ENCODE data around the gene TRIM67. TPM values are rescaled to one million over a fixed set of nuclear protein-coding genes. Genes with fewer than 3 reads are reported as not detected.

The TRIM67 gene
- total and polyA plus RNA-seq, 3 donors from 2014 or later, result 0.19 to 0.26 (median 0.24) TPM

DNA sequence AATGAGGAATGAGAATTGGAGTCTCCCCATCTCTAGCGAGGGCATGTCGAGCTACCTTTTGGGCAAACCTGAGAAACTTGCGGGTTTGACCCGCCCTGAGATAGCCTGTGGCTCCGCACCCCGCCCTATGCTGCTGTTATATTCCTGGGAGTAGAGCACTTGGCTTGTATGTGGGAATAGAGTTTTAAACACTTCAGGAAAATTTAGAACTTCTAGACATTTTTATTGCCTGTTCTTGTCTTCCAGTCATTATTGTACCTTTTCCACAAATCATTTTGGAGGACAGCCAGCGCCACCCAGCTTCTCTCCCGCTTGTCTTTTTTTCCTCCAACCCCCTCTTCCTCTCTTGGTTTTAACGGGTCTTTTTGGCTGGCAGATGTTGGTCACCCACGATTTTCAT lies 79.9 kb downstream of the TRIM67 start:
- TF ChIP-seq POLR2A (IDR thresholded peaks at IDR 0.05), result no peak
- no peak for TF ChIP-seq CTCF (IDR thresholded peaks at IDR 0.05)
- Histone ChIP-seq H3K9me3 (no peaks in the 10 kb centered on the region), H3K27me3 (no peaks in the 10 kb centered on the region), H3K4me1 (peaks cover 10% of the 10 kb centered on the region), H3K4me3 (peak overlapping the region; percentile 72 to 82), H3K36me3 (ENCODE audit: low read depth, missing control alignments) (no peaks in the 10 kb centered on the region), H3K27ac (peak overlapping the region; percentile 57 to 76)
- 0% methylated on average over 10 of the region's 10 CpGs for WGBS, 2 donors
- intact Hi-C loops (cut with DNase I; ENCODE audit: low total_unique reads), result no loop called here
- peak; percentile 34 for DNase-seq

- intact Hi-C loops (cut with DNase I; ENCODE audit: low total_unique reads), result no loop called here
- Histone ChIP-seq H3K9me3 (no peaks in the 10 kb centered on the region), H3K4me3 (no peak overlapping the region), H3K27me3 (no peaks in the 10 kb centered on the region), H3K36me3 (ENCODE audit: low read depth, missing control alignments) (no peaks in the 10 kb centered on the region), H3K27ac (no peak overlapping the region), H3K4me1 (peaks cover 10% of the 10 kb centered on the region)
- no peak for DNase-seq
- TF ChIP-seq CTCF (IDR thresholded peaks at IDR 0.05), result no peak
- TF ChIP-seq POLR2A (IDR thresholded peaks at IDR 0.05), result no peak
- 43 to 44% methylated on average over 5 of the region's 5 CpGs for WGBS, 2 donors
Measured at GRCh38 chr1:231242516-231243198, 80.8 kb downstream of the TRIM67 start.

GRCh38 chr1:231248778-231249177 lies 86.9 kb downstream of the TRIM67 start:
- H3K27ac ChIP-seq, result no peak overlapping the region
- no peaks in the 10 kb centered on the region for H3K9me3 ChIP-seq
- intact Hi-C loops (cut with DNase I; ENCODE audit: low total_unique reads), result no loop called here
- no peaks in the 10 kb centered on the region for H3K36me3 ChIP-seq (ENCODE audit: low read depth, missing control alignments)
- no peak for TF ChIP-seq POLR2A (IDR thresholded peaks at IDR 0.05)
- TF ChIP-seq CTCF (IDR thresholded peaks at IDR 0.05), result no peak
- H3K27me3 ChIP-seq, result no peaks in the 10 kb centered on the region
- H3K4me1 ChIP-seq, result no peaks in the 10 kb centered on the region
- H3K4me3 ChIP-seq, result no peak overlapping the region
- WGBS, 2 donors, result 86 to 100% methylated on average over 1 of the region's 1 CpG
- no peak for DNase-seq

- Histone ChIP-seq H3K27ac (no peak overlapping the region), H3K4me3 (no peak overlapping the region), H3K4me1 (no peaks in the 10 kb centered on the region), H3K9me3 (no peaks in the 10 kb centered on the region), H3K27me3 (no peaks in the 10 kb centered on the region), H3K36me3 (ENCODE audit: low read depth, missing control alignments) (no peaks in the 10 kb centered on the region)
- TF ChIP-seq CTCF (IDR thresholded peaks at IDR 0.05), result no peak
- no peak for TF ChIP-seq POLR2A (IDR thresholded peaks at IDR 0.05)
- WGBS, 2 donors, result 93 to 94% methylated on average over 3 of the region's 3 CpGs
- intact Hi-C loops (cut with DNase I; ENCODE audit: low total_unique reads), result no loop called here
- DNase-seq, result no peak
Measured at GRCh38 chr1:231252336-231252735, 90.5 kb downstream of the TRIM67 start.

GRCh38 chr1:231260351-231260750 lies 98.5 kb downstream of the TRIM67 start:
- no peak overlapping the region for H3K4me3 ChIP-seq
- no peak for TF ChIP-seq CTCF (IDR thresholded peaks at IDR 0.05)
- TF ChIP-seq POLR2A (IDR thresholded peaks at IDR 0.05), result no peak
- no peaks in the 10 kb centered on the region for H3K9me3 ChIP-seq
- H3K27me3 ChIP-seq, result no peaks in the 10 kb centered on the region
- no peaks in the 10 kb centered on the region for H3K4me1 ChIP-seq
- intact Hi-C loops (cut with DNase I; ENCODE audit: low total_unique reads), result no loop called here
- WGBS, 2 donors, result 91 to 97% methylated on average over 4 of the region's 4 CpGs
- H3K36me3 ChIP-seq (ENCODE audit: low read depth, missing control alignments), result no peaks in the 10 kb centered on the region
- DNase-seq, result no peak
- no peak overlapping the region for H3K27ac ChIP-seq
